ENCODE data around the gene MAPK9. TPM values are rescaled to one million over a fixed set of nuclear protein-coding genes. Genes with fewer than 3 reads are reported as not detected.

MAPK9 gene
- total RNA-seq, 2 donors from 2014 or later, result 40.9 to 49.8 TPM

DNA sequence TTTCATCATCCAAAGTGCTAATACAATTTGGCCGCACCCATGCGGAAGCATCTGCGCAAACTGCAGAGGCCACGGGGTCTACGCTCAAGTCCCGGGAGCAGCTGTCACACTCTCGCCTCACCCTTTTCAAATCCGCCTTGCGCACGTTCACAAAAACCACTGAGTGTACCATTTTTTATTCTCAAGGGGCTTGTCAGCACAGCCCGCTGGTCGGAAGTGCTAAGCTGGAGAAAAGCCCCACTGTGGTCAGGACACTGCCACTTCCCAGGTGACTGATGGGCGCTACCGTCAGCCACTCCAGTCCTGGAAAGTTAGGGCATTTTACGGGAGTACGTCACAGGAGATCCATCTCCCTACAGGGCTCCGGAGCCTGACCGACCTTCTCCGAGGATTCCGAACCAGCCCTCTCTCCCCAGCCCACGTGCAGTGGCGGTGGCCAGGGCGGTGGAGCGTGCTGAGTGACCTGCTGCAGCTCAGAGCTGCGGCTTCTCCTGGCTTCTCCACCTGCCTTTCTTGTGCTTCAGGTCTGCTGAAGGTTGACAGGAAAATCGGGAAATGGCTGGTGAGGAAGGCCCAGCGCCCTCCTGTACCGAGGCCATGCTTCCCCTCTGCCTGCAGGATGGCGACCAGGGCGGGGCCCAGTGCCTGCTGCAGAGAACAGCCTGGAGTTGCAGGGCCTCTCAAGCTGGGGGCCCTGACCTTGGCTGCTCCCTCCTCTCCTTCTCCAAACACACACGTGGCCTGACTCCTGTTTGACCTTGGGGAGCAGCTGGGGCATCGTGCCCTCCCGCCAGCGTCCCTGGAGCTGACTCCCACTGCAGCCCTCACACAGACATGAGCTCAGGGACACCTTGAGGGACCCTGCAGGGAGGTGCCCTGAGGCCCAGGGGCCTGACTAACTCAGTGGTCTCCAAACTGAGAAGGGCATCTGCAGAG is 97.2 kb downstream of the MAPK9 start:
- DNase-seq (no peak), ATAC-seq (no peak)
- intact Hi-C loops (cut with DNase I, micrococcal nuclease), result no loop called here

DNA sequence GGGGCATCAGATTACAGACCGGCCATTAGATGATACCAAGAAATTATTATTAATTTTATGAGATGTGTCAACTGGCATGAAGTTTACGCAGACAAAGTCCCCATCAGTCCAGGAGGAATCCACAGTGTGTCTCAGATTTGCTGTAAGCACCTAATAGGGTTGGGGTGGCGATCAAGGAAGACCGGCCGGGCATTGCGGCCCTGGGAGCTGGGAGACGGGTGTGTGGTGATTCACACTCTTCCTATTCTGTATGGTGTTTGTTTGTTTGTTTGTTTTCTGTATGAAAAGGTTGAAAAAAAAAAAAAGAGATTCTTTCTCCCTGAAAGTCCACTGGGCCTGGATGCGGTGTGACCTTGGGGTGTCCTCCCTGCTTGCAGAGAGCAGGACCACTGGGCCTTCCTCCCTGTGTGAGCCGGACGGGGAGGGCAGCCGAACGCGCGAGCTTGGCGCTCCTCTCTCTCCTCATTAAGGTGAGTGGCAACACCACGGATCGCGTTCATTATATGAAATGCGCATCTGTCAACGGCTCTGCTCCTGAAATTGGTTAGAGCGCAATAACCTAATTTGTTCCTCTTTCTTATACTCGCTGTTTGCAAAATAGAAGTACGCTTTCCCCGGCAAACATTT is 98.0 kb downstream of the MAPK9 start:
- intact Hi-C loops (cut with DNase I, micrococcal nuclease), result no loop called here
- ATAC-seq, result no peak
- DNase-seq, result no peak

DNA sequence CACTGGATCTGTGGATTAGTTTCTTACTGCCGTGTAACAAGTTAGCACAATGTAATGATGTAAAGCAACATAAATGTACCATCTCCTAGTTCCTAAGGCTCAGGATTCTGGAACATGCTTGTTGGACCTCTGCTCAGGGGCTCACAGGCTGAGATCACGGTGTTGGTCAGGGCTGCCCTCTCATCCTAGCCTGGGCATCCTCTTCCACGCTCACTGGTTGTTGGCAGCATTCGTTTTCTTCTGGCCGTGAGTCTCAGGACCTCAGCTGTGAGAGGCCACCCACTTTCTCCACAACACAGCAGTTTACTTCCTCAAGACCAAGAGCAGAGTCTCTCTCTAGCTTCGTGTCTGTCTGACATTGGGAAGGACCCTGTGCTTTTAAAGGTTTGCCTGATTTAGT is 100.2 kb downstream of the MAPK9 start:
- ATAC-seq (no peak), DNase-seq (no peak)
- intact Hi-C loops (cut with DNase I, micrococcal nuclease), result no loop called here

DNA sequence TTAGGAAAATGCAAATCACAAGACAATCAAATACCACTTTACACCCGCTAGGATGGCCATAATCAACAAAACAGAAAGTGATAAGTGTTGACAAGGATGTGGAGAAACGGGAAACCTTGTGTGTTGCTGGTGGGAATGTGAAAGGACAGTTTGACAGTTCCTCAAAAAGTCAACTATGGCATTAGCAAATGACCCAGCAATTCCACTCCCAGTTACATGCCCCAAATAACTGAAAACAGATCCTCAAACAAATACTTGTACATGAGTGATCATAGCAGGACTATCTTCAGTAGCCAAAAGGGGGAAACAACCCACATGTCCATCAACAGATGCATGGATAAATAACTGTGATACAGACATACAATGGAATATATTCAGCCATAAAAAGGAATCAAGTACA is 104.1 kb downstream of the MAPK9 start:
- DNase-seq (no peak), ATAC-seq (no peak)

More for the DNA sequence above, 104.1 kb downstream of the MAPK9 start:
- intact Hi-C loops (cut with DNase I, micrococcal nuclease), result no loop called here

Other genes with a start within 250 kb of the MAPK9 start
- 10 to 100 TPM; 39.7 to 52.1 TPM for gene RNF130, start 220.3 kb downstream of the MAPK9 start, total RNA-seq
- under 1 TPM in 1 of 2 donors, not detected in 1; 0.17 TPM for gene RASGEF1C, start 82.9 kb downstream of the MAPK9 start, total RNA-seq
- gene GFPT2, start 61.3 kb upstream of the MAPK9 start, total RNA-seq, result 1 to 10 TPM; 1.5 to 2.8 TPM
- gene CNOT6, start 202.3 kb upstream of the MAPK9 start, total RNA-seq, result 10 to 100 TPM; 24.8 to 25.2 TPM

Measured in left colon (tissue), 2 donors.